ENCODE measurements around the gene SNX13.

The SNX13 gene

DNA sequence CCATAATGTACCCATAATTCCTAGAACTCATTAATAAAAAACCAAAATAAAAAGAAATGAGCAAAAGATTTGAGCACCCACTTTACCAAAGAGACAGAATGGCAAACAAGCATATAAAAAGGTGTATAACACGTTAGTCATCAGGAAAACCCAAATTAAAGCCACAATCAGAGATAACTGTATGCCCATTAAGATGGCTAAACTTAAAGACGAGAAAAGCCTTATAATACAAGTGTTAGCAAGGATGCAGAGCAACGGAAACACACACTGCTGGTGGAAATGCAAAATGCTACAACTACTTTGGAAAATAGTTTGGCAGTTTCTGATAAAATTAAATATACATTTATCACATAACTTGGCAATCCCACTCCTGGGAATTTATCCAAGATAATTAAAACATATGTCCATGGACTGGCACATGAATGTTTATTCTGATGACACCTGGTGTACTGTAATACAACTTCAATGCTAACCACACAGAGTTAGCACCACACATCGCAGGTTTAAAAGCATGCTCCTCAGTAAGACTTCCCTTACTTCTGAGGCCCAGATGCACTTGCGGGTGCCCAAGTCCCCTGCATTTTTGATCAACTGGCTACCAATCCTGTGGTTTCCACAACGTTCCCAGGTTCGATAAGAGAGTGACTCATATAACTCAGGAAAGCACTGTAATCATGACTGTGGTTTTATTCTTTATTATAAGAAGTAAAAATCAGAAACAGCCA lies 158.6 kb downstream of the SNX13 start:
- Histone ChIP-seq H3K27me3 (ENCODE audit: insufficient read depth, poor library complexity, severe bottlenecking) (no peaks in the 10 kb centered on the region), H3K27ac (ENCODE audit: poor library complexity, severe bottlenecking) (no peak overlapping the region), H3K4me1 (ENCODE audit: insufficient read depth, poor library complexity, severe bottlenecking) (peaks cover 13% of the 10 kb centered on the region), H3K36me3 (ENCODE audit: low read depth) (no peaks in the 10 kb centered on the region), H3K4me3 (ENCODE audit: severe bottlenecking) (no peak overlapping the region), H3K9me3 (ENCODE audit: severe bottlenecking) (no peaks in the 10 kb centered on the region)
- DNase-seq (ENCODE audit: low spot score) (no peak), ATAC-seq (ENCODE audit: low read depth) (peak; percentile 54)
- TF ChIP-seq, protein P1, sequence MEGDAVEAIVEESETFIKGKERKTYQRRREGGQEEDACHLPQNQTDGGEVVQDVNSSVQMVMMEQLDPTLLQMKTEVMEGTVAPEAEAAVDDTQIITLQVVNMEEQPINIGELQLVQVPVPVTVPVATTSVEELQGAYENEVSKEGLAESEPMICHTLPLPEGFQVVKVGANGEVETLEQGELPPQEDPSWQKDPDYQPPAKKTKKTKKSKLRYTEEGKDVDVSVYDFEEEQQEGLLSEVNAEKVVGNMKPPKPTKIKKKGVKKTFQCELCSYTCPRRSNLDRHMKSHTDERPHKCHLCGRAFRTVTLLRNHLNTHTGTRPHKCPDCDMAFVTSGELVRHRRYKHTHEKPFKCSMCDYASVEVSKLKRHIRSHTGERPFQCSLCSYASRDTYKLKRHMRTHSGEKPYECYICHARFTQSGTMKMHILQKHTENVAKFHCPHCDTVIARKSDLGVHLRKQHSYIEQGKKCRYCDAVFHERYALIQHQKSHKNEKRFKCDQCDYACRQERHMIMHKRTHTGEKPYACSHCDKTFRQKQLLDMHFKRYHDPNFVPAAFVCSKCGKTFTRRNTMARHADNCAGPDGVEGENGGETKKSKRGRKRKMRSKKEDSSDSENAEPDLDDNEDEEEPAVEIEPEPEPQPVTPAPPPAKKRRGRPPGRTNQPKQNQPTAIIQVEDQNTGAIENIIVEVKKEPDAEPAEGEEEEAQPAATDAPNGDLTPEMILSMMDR (IDR thresholded peaks at IDR 0.05; ENCODE audit: poor library complexity, severe bottlenecking), result no peak

- no peak overlapping the region for H3K4me3 ChIP-seq (ENCODE audit: severe bottlenecking)
- DNase-seq (ENCODE audit: low spot score) (no peak), ATAC-seq (ENCODE audit: low read depth) (no peak)
- no peaks in the 10 kb centered on the region for H3K9me3 ChIP-seq (ENCODE audit: severe bottlenecking)
- peaks cover 13% of the 10 kb centered on the region for H3K4me1 ChIP-seq (ENCODE audit: insufficient read depth, poor library complexity, severe bottlenecking)
- TF ChIP-seq, protein P1 (IDR thresholded peaks at IDR 0.05; ENCODE audit: poor library complexity, severe bottlenecking), result no peak
- H3K36me3 ChIP-seq (ENCODE audit: low read depth), result no peaks in the 10 kb centered on the region
- H3K27me3 ChIP-seq (ENCODE audit: insufficient read depth, poor library complexity, severe bottlenecking), result no peaks in the 10 kb centered on the region
- no peak overlapping the region for H3K27ac ChIP-seq (ENCODE audit: poor library complexity, severe bottlenecking)
Observed at GRCh38 chr7:17779381-17779780, 160.9 kb downstream of the SNX13 start.

DNA sequence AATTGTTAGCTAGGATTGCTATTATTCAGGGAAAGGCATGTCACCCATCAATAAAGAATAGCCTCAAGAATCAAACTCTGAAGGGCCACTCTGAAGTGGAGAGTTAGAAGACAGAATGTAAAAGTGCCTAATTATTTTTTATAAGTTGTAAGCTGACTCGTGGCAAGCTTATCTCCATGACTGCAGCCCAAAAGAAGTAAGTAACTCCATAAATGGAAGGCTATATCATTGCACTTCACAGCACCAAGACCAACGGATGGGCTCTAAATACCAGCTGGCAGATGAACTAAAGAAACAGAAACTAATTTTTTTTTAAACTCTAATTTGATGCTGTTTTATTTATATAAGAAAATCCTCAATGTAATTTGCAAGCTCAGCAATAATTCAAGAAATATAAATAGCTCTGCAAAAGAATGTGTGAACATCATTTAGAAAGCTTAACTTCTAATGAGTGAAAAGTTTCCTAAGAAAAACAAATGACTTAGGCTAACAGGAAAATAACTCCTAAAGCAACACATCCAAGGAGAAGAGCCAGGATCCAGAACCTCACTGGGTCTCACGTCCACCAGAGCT lies 165.5 kb downstream of the SNX13 start:
- Histone ChIP-seq H3K4me3 (ENCODE audit: severe bottlenecking) (no peak overlapping the region), H3K9me3 (ENCODE audit: severe bottlenecking) (no peaks in the 10 kb centered on the region), H3K4me1 (ENCODE audit: insufficient read depth, poor library complexity, severe bottlenecking) (peaks cover 7% of the 10 kb centered on the region), H3K36me3 (ENCODE audit: low read depth) (no peaks in the 10 kb centered on the region), H3K27ac (ENCODE audit: poor library complexity, severe bottlenecking) (no peak overlapping the region), H3K27me3 (ENCODE audit: insufficient read depth, poor library complexity, severe bottlenecking) (no peaks in the 10 kb centered on the region)
- ATAC-seq (ENCODE audit: low read depth) (no peak), DNase-seq (ENCODE audit: low spot score) (no peak)
- TF ChIP-seq, protein P1 (IDR thresholded peaks at IDR 0.05; ENCODE audit: poor library complexity, severe bottlenecking), result no peak

- TF ChIP-seq, protein P1 (IDR thresholded peaks at IDR 0.05; ENCODE audit: poor library complexity, severe bottlenecking), result no peak
- Histone ChIP-seq H3K27ac (ENCODE audit: poor library complexity, severe bottlenecking) (no peak overlapping the region), H3K27me3 (ENCODE audit: insufficient read depth, poor library complexity, severe bottlenecking) (no peaks in the 10 kb centered on the region), H3K4me3 (ENCODE audit: severe bottlenecking) (no peak overlapping the region), H3K36me3 (ENCODE audit: low read depth) (no peaks in the 10 kb centered on the region), H3K9me3 (ENCODE audit: severe bottlenecking) (no peaks in the 10 kb centered on the region), H3K4me1 (ENCODE audit: insufficient read depth, poor library complexity, severe bottlenecking) (peaks cover 7% of the 10 kb centered on the region)
- DNase-seq (ENCODE audit: low spot score) (no peak), ATAC-seq (ENCODE audit: low read depth) (peak; percentile 65)
Observed at GRCh38 chr7:17774248-17774647, 166.0 kb downstream of the SNX13 start.

- Histone ChIP-seq H3K4me1 (ENCODE audit: insufficient read depth, poor library complexity, severe bottlenecking) (peaks cover 7% of the 10 kb centered on the region), H3K36me3 (ENCODE audit: low read depth) (no peaks in the 10 kb centered on the region), H3K9me3 (ENCODE audit: severe bottlenecking) (no peaks in the 10 kb centered on the region), H3K27ac (ENCODE audit: poor library complexity, severe bottlenecking) (no peak overlapping the region), H3K4me3 (ENCODE audit: severe bottlenecking) (no peak overlapping the region), H3K27me3 (ENCODE audit: insufficient read depth, poor library complexity, severe bottlenecking) (no peaks in the 10 kb centered on the region)
- ATAC-seq (ENCODE audit: low read depth), result peak; percentile 88
- no peak for DNase-seq (ENCODE audit: low spot score)
- TF ChIP-seq, protein P1 (IDR thresholded peaks at IDR 0.05; ENCODE audit: poor library complexity, severe bottlenecking), result no peak
Observed at GRCh38 chr7:17773289-17773626, 167.0 kb downstream of the SNX13 start.
